UCSD-AML1 (cell line): ENCODE results near the gene MYLK.
"Not testable (repeated sequence)": the region's sequence is repeated elsewhere in the genome, so short reads cannot be mapped to it uniquely, and the experiment has no call there.

ENCODE experiments used
- DNase-seq: peaks from one replicate; lab custom pipeline; 2025; ENCODE audit not compliant: unreplicated experiment; lab: John Stamatoyannopoulos, UW

Gene MYLK

DNA sequence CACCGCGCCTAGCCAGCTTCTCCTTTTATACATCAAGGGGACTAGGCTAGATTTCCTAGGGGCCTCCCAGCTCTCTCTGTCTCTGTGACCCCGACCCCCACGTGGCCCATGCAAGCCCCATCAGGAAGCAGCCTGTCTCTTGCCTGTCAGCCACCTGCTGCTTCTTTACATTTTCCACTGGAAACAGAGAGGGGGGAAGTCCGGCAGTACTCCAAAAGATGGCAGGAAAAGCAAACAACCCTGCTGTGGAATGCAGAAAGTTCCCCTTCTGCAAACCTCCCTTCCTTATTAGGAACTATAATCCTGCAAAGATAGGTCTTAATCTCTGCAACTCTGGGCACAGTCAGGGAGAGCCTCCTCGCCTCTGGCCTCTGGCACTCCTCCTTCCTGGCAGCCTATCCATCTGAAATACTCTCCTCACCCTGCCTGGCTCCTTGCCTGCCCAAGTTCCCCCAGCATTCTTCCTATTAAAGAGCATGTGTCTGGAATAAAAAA lies 251.9 kb downstream of the MYLK start:
- peak; percentile 49 for DNase-seq

DNA sequence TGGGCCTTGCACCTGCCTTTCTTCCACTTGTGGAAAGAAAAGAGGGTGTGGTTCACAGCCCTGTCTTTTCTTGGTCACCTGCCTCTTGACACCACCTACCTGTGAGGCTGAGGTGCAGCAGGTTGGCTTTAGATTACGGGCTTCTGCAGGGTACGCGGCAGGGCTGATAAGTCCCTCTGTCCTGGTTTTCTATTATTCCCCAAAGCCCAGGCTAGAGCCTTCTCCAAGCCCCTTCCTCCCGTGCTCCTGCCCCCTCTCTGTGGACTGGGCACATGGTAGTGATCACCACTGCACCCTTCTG lies 254.4 kb downstream of the MYLK start:
- DNase-seq = no peak

DNA sequence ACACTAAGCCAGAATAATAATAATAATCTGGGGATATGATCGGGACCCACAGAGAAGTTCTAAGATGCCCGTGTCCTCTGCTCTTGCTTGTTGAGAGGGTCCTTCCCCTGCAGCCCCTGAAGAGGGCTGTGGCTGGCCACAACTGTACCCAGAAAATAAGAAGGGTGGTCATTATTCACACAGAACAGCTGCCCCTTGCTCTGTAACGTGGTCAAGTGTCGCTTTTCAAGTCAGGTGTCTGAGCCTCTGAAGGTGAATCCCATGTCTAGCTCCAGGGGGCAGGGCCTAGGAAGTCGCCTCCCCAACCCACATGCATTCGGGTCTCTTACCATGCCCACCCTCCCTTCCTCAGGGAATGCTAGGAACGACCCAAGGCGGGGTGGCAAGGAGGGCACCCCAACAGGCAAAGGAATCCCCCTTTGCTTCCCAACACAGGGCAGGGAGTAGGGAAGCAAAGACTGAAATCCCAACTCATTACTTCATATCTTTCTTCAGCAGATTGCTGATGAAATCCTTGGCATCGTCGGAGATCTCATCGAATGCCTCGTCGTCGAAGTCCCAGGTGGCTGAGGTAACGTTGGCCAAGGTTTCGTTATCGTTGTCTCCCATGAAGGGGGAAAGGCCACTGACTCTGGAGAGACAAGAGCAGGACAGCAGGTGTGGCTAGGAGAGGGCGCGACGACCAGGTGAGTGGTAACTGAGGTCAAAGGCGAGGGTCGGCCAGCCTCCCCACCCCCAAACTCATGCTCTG lies 255.0 kb downstream of the MYLK start:
- DNase-seq = no peak

DNA sequence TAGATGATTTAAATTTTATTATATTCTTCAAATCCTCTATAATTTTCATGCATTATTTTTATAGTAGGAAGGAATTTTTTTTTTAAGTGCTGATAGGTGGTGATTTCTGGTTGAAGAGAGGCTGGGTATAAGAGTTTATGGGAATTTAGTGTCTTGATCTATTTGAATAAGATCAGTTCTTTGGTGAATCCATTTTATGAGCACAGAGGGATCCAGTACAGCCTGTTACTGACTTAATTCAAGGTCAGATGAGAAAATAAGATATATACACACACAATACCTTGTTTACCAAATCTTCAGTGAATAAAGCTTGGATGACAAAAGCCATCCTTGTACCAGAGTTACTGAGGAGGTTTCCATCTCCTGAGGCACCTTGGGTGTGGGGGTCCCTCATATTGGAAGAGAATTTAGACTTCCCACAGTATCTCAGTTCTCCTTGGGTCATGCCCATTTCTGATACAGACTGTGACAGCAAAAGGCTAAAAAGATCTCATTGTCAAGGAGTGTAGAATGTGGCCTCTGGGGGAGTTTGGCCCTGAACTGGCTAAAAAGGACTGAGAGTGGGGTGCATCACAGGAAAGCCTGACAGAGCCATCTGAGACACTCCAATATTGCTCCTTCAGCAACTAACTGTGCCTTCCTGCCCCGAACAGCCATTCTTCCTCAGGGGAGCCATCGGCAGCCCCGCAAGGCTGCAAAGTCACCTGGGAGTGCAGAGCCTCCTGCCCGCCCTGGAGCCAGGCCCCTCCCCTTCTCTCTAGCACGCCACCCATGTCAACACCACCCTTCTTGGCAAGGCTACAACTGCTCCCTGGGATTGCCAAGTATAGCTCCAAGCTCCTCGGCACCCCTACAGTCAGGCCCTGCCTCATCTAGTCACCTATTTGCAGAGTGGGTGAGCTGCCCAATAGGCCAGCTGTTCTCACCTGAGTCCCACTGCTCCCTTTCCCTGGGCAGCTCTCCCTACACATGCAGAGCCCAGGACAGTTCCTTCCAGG lies 256.2 kb downstream of the MYLK start:
- no peak for DNase-seq

DNA sequence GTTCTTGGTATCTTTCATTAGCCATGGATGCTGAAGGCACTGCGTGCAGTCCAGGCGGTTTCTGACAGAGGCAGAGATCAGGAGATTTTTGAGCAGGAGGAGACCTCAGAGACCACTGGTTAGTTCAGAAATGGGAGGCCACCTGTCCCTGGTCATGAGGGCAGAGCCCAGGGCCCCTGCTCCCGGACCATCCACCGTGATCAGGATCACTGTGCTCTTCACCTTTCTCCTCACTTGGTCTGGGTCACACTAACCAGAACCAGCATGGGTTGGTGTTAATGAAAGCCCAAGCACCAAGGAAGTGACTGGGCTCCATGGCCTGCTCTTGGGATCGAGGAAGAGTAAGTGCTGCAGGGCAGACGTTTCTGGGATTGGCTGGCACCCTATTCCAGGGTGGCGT lies 257.3 kb downstream of the MYLK start:
- no peak for DNase-seq

DNA sequence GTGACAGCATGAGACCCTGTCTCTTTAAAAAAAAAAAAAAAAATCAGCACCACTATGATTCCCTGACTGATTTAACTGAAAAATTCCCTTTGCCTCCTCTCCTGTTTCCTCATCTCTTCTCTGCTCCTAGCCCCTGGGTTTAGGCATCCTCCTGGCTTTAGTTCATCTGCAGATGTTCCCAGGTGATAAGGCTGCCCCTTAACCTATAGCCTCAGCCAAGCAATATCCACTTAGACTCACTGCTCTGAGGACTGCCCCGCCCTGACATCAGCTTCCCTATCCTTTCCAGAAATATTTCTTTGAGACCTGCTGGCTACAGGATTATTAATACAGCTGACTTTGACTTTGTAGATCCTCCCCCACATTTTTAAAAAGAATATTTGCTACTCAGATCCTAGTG lies 259.8 kb downstream of the MYLK start:
- no peak for DNase-seq

DNA sequence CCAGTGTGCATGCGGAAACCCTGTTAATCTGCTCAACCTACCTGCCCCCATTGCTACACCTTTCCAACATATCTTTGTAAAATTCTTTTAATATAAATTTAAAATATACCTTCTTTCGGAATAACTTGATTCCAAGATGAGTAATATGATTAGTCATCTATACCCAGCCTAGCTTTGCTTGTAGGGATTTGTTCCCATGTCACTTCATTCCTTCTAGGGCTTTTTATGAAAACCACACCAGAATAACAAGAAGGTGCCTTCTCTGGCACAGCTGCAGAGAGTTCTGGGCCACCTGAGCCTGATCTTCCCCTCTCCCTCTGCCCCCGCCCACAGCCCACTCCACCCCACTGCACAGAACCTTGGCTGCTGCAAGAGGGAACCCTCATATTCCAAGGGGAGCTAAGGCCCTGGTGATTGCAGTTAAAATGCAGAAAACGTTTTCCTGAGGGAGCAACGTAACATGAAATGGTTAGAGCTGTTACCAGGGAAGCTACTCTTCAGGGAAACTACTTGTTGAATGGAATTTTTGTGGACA lies 260.7 kb downstream of the MYLK start:
- DNase-seq = no peak

DNA sequence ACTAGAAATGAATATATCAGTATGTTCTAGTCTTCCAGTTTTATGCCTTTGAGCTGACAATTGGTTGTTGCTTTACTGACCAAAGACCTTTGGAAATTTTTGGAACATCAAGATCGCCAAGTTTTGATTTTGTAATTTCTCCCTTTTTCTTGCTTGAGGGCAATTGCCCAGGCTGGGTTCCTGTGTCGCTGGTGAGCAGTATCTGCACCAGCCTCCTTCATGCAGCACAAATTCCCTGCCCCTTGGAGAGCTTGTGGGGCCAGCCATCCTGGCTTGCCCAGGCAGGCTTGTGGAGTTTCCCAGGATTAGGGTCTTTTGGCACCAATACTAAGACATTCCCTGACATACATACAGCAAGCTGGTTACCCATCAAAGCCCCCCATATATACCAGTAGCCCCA lies 261.4 kb downstream of the MYLK start:
- DNase-seq = no peak

DNA sequence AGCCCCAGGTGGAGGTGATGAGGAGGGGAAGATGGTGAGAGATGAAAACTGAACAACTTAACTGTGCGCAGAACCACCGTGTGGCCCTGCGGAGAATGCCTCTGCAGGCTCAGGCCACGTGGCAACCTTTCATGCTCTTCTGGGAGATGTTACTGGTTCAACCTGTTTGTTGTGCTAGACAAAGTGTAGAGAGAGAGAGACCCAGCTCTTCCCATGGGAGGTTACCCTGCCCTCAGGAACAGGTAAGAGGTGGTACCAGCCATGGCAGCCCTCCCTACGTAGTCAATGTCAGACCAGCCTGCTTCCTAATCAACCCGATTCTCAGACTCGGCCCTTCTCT lies 262.3 kb downstream of the MYLK start:
- no peak for DNase-seq

DNA sequence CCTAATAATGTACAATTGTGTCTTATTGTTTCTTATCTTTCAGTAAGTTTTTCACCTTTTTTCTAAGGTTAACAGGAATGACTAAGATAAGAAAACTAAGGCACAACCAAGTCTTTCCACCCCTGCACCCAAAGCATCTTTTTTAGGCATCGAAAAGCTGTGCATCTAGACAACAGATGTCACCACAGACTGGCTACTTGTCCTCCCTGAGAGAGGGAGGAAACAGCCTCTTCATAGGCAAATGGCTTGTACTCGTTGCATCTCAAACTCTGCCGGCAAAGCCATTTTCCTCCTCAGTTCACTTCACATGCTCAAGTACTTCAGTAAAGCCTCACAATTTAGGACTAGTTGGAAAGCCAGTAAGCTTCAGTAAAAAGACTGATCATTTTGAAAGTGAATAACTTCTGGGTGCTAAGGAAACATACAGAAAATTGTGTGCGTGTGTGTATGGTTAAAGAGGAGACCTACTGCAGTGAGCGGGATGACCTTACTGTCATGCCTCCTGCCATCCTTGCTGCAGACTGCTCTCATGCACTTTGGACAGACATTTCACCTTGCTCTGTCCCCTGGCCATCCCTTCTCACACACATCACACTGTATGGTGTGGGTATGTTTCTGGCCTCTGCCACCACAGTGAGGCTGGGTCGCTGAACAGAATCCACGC lies 262.8 kb downstream of the MYLK start:
- no peak for DNase-seq

DNA sequence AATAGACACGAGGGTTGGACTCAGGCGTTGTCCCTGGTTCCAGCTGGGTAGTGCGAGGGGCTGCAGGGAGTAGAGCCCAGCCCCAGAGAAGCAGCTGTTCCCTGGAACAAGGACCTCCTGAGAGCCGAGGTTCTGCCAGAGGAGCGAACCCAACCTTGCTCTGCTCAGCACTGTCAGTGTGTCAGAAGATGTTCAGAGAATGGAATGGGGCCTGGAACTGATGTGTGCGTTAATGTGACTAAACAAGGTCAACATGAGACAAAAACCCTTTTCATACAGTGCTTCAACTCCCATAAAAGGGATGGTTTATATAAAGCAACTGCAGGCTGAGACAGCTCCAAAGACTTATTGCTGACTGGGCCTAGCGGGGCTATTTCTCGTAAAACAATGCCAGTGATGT lies 263.8 kb downstream of the MYLK start:
- no peak for DNase-seq

DNA sequence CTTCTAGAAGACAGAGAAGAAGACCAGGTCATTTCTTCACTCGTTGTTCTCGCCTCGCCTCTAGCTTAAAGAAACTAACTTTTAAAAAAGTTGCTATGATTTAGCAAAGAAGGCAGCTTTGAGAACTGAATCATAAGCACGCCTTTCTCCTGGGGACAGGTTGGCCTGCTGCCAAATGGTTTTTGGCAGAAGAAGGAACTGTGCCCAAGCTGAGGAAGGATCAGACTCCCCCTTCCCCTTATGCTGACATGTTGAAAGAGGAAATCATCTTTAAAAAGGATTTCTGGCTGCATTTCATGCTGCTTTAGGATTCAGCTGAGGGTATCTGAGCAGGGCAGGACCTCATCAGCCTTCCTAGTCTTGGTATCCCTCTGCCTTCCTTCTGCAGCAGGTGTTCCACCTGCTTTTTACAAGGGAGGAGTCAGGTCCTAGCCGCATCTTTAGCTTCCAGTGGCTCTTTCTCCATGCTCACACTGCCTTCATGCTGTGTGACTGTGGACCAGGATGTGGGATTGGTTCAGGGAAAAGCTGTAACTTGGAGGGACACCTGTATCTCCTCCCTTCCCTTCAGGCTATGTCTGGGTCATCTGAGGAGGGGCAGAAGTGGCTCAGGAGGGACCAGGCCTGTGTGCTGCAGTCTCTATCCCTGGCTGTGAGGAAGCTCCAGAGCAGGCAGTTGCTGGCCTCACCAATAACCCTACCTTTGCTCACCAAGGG lies 265.2 kb downstream of the MYLK start:
- DNase-seq = peak; percentile 58

DNA sequence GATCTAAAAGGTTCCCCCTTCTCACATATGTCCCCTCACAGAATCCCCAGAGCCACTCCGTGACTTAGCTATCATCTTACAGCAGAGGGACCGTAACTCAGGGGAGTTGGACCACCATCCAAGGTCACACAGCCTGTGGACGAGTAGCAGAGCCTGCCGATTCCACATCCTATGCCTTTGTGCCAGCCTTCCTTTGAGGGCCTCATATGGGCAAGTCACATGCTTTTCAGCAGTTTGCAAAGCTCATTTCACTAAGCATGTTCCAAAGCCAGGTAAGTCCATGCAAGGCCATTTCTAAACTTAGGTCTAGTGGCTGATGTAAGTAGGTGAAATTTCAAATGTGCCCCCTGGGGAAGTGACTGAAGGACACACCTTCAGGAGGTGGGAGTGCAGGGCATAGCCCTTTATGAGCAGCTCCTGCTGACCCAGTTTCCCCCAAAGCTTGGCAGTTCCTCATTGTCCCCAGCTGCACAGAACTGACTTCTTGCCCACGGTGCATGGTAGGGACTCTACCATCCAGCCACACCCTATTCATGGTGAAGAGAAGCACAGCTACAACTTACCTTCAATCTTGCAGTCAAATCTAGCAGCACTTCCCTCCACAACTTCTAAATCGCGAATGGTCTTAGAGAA lies 265.9 kb downstream of the MYLK start:
- DNase-seq = peak; percentile 42

DNA sequence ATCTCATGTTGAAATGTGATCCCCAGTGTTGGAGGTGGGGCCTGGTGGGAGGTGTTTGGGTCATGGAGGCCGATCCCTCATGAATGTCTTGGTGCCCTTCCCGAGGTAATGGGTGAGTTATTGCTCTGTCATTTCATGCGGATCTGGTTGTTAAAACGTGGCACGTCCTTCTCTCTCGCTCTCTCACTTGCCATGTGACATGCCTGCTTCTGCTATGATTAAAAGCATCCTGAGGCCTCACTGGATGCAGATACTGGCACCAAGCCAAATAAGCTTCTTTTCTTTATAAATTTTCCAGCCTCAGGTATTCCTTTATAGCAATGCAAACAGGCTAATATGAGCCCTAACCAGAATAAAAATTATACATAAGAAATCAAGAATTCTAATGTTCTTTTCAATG lies 267.5 kb downstream of the MYLK start:
- no peak for DNase-seq

DNA sequence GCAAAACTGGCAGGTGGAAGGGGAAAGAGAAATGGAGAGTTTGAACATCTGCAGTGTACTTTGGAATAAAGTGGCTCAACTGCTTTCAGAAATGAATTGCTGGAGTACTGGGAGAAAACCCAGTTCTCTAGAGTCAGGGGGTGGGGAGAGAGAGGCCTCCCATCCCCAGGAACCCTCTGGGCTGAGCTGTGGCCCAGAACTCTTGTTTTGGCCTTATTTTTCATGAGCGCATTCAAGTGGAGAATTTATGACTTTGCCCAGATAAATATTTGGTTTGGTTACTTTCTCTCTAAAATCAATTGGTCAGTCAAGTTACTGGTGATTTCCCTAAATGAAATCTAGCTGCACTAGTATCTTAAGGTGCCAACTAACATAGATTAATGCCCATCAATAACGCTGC lies 270.6 kb downstream of the MYLK start:
- DNase-seq = no peak

DNA sequence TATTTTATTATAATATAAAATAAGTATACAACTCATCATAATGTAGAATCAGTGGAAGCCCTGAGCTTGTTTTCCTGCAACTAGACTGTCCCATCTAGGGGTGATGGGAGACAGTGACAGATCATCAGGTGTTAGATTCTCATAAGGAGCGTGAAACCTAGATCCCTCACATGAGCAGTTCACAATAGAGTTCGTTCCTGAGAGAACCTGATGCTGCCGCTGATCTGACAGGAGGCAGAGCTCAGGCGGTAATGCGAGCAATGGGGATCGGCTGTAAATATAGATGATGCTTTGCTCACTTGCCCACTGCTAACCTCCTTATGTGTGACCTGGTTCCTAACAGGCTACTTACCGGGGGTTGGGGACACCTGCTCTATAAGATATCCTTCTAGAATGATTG lies 272.5 kb downstream of the MYLK start:
- DNase-seq = not testable (repeated sequence)

DNA sequence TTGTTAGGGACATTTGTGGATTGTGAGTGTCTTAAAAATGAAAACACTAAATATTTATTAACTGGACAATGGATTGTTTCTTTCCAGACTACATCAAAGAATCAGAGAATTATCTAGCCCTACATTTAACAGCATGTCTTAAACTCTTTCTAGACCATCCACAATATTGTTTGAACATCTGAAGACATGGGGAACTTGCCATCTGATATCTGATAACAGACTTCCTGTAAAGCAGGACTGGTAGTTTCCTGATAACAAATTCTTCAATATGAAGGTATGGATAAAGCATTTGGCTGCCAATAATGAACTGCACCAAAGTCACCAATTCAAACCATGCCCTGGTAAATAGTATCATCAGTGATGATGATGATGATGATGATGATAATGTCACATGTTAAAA lies 273.1 kb downstream of the MYLK start:
- no peak for DNase-seq

DNA sequence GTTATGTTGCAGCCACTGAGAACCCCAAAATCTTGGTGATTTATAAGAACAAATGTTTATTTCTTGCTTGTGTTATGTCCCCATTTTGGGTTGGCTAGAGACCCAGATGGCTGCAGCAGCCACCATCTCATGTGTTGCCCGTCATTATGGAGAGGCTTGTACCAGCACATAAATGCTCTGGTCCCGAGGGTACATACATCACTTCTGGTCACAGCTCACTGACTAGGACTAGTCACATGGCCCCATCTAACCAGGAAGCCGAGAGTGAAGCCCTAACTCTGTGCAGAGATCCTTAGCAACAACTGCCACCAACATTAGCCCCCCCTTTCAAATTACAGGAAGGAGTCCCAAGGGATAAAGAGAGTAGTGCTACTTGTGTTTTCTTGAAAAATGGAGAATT lies 273.8 kb downstream of the MYLK start:
- no peak for DNase-seq

DNA sequence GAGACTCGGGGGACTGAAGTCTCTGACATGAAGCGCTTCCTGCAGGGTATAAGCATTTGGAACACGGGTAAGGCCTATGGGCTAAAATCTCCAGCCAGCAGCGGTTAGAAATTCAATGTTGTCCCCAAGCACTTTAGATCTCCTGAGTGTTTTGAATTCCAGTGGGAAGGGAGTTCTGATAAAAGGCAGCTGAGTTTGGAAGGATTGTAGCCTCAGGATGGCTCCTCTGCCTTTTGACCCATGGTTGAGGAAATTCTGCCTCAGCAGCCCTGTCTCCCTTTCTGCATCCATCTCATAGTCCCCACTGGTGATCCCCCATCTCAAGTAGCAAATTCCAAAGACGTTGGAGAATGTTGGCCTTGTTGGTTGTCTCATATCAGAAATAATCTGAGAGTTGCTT lies 275.1 kb downstream of the MYLK start:
- no peak for DNase-seq

DNA sequence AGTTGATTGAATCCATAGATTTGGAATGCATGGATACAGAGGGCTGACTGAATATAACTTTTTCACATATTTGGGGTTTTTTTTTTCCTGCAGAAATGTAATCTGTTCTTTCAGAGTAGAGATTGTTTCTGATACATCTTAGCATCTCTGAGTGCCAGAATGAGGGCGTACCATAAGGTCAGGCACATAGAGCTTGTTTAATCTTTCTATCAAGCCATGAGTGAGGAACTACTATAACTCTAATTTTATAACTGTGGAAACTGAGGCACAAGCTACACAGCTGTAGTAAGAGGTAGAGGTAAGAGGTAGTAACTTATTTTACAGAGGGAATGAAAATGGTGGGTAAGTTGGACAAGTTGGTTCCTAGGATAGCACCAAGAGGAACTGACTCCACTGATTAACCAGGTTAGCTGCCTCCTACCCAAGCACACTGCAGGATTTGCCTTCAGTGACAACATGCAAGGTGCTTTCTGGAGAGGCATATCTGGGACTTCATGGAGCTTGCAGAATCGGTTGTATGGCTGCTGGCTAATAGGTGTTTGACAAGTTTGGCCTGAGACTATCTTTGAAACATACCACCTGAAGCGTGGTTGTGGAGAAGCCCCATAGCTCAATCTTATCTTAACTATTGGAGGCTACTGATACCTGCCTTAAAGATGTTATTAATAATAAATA lies 275.7 kb downstream of the MYLK start:
- no peak for DNase-seq
